Stimulated activated CD8-positive, alpha-beta memory T cell treated with anti-CD3 and anti-CD28 coated beads, Interleukin-7, amount 100 ng/mL, for 24 hours (primary cell): Measurements from ENCODE around the gene ATP8A2.
"Not testable (repeated sequence)": the region's sequence is repeated elsewhere in the genome, so short reads cannot be mapped to it uniquely, and the experiment has no call there.

Experiments used
- DNase-seq: peaks from one replicate; pipeline ENCODE4 v3.0.0-alpha.2; 2020; ENCODE audit warnings: low read depth

The ATP8A2 gene

GRCh38 chr13:25807562-25807961 lies 435.8 kb downstream of the ATP8A2 start:
- no peak for DNase-seq

- DNase-seq, result no peak
Measured at GRCh38 chr13:25811506-25811905, 439.7 kb downstream of the ATP8A2 start.

GRCh38 chr13:25816239-25816638 lies 444.5 kb downstream of the ATP8A2 start:
- DNase-seq, result no peak

GRCh38 chr13:25819856-25820530 lies 448.2 kb downstream of the ATP8A2 start:
- no peak for DNase-seq

GRCh38 chr13:25821776-25822175 lies 450.0 kb downstream of the ATP8A2 start:
- DNase-seq, result no peak

GRCh38 chr13:25827221-25827620 lies 455.4 kb downstream of the ATP8A2 start:
- not testable (repeated sequence) for DNase-seq

- no peak for DNase-seq
Measured at GRCh38 chr13:25827831-25828465, 456.2 kb downstream of the ATP8A2 start.

- DNase-seq, result no peak
Measured at GRCh38 chr13:25833761-25834160, 462.0 kb downstream of the ATP8A2 start.

- no peak for DNase-seq
Measured at GRCh38 chr13:25836574-25837336, 465.0 kb downstream of the ATP8A2 start.

- DNase-seq, result no peak
Measured at GRCh38 chr13:25839371-25839770, 467.6 kb downstream of the ATP8A2 start.

GRCh38 chr13:25840261-25840660 lies 468.5 kb downstream of the ATP8A2 start:
- no peak for DNase-seq

GRCh38 chr13:25840931-25841330 lies 469.2 kb downstream of the ATP8A2 start:
- DNase-seq, result no peak

GRCh38 chr13:25843692-25844091 lies 471.9 kb downstream of the ATP8A2 start:
- DNase-seq, result no peak

- no peak for DNase-seq
Measured at GRCh38 chr13:25844559-25845434, 473.0 kb downstream of the ATP8A2 start.

- no peak for DNase-seq
Measured at GRCh38 chr13:25846222-25846984, 474.6 kb downstream of the ATP8A2 start.

- no peak for DNase-seq
Measured at GRCh38 chr13:25847145-25847544, 475.4 kb downstream of the ATP8A2 start.

- DNase-seq, result no peak
Measured at GRCh38 chr13:25847635-25848626, 476.2 kb downstream of the ATP8A2 start.

GRCh38 chr13:25848812-25849745 lies 477.3 kb downstream of the ATP8A2 start:
- DNase-seq, result no peak

GRCh38 chr13:25857830-25858229 lies 486.1 kb downstream of the ATP8A2 start:
- no peak for DNase-seq
